ENCODE results near the gene AMBRA1. TPM values are rescaled to one million over a fixed set of nuclear protein-coding genes. Genes with fewer than 3 reads are reported as not detected.

Gene AMBRA1
- total RNA-seq, 1 donor from 2014 or later: 11.3 TPM

DNA sequence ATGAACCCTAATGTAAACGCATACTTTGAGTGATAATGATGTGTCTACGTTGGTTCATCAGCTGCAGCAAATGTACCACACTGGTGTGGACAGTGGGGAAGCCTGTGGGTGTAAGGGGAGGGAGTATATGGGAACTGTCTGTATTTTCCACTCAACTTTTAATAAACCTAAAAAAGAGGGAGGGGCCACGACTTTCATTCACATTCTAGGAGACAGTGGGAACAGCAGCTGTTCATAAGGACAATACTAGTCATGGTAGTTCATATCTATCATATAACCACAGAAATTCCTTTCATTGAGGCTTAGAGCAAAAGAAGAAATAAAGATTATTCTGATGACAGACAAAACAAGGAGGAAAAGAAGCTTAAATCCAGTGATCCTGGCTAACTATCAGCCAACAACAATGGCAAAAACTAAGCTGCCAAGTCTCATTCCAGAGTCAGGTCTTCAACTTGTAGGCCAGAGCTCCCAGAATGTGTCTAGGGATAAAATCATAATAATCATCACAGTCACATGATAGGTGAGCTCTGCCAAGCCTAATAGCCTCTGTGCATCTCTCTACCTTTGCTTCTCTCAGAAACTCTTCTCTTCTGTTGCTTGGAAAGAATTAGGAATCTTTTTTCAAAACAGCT, 142.9 kb downstream of the AMBRA1 start:
- no peaks in the 10 kb centered on the region for H3K36me3 ChIP-seq (ENCODE audit: control insufficient read depth, insufficient read depth, low read length)
- DNase-seq (ENCODE audit: low read depth): no peak
- no peak overlapping the region for H3K4me3 ChIP-seq (ENCODE audit: low read depth, low read length)
- no peaks in the 10 kb centered on the region for H3K27me3 ChIP-seq (ENCODE audit: control insufficient read depth, insufficient read depth, low read length)
- TF ChIP-seq, protein P1, sequence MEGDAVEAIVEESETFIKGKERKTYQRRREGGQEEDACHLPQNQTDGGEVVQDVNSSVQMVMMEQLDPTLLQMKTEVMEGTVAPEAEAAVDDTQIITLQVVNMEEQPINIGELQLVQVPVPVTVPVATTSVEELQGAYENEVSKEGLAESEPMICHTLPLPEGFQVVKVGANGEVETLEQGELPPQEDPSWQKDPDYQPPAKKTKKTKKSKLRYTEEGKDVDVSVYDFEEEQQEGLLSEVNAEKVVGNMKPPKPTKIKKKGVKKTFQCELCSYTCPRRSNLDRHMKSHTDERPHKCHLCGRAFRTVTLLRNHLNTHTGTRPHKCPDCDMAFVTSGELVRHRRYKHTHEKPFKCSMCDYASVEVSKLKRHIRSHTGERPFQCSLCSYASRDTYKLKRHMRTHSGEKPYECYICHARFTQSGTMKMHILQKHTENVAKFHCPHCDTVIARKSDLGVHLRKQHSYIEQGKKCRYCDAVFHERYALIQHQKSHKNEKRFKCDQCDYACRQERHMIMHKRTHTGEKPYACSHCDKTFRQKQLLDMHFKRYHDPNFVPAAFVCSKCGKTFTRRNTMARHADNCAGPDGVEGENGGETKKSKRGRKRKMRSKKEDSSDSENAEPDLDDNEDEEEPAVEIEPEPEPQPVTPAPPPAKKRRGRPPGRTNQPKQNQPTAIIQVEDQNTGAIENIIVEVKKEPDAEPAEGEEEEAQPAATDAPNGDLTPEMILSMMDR (IDR thresholded peaks at IDR 0.05; ENCODE audit: insufficient read depth, low read length, severe bottlenecking): no peak
- no peak for FAIRE-seq

DNA sequence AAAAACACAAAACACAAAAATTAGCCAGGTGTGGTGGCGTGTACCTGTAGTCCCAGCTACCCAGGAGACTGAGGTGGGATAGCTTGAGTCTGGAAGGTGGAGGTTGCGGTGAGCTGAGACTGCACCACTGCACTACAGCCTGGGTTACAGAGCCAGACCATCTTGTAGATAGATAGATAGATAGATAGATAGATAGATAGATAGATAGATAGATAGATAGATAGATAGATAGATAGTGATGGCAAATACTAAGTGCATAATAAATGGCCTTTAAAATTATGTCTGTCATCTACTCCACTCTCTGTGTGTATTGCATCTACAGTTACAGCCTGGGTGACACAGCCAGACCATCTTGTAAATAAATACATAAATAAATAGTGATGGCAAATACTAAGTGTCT, 146.3 kb downstream of the AMBRA1 start:
- TF ChIP-seq, protein P1 (IDR thresholded peaks at IDR 0.05; ENCODE audit: insufficient read depth, low read length, severe bottlenecking): no peak
- H3K27me3 ChIP-seq (ENCODE audit: control insufficient read depth, insufficient read depth, low read length): no peaks in the 10 kb centered on the region
- DNase-seq (ENCODE audit: low read depth) (no peak), FAIRE-seq (no peak)
- no peaks in the 10 kb centered on the region for H3K36me3 ChIP-seq (ENCODE audit: control insufficient read depth, insufficient read depth, low read length)
- no peak overlapping the region for H3K4me3 ChIP-seq (ENCODE audit: low read depth, low read length)

DNA sequence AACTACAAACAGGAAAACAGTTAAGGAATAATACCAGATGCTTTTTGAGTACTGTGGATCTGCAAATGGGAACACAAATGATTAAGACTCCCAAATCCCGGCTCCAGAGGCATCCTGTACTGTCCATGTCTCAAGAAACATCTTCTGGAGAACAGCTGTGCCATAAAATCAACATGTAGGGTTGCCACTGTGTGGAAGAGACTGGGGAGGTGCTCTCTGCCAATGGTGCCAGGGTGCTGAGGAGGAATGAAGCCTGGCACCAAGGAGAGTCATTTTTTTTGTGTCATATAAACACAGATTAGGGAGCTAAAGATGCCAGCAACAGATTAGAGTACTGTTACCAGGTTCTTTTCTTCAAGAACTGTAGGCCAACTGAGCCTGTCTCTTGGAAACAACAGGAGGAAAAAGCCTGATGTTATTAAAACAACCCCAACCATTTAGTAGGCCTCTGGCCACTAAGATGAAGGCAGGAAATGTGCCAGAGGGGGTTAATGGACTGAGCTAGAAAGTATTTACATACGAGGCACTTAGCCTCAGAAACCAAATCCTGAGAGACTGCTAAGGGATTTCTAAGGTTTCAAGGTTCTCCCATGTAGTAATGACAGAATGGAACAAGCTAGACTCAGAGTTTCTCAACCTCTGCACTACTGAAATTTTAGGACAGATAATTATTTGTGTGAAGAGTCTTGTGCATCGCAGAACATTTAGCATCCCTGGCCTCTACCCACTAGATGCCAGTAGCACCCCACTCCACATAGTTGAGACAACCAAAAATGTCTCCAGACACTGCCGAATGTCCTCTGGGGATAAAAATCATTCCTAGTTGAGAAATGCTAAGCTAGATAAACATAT, 147.7 kb downstream of the AMBRA1 start:
- Histone ChIP-seq H3K4me3 (ENCODE audit: low read depth, low read length) (no peak overlapping the region), H3K27me3 (ENCODE audit: control insufficient read depth, insufficient read depth, low read length) (no peaks in the 10 kb centered on the region), H3K36me3 (ENCODE audit: control insufficient read depth, insufficient read depth, low read length) (peaks cover 3% of the 10 kb centered on the region)
- no peak for DNase-seq (ENCODE audit: low read depth)
- FAIRE-seq: no peak
- TF ChIP-seq, protein P1 (IDR thresholded peaks at IDR 0.05; ENCODE audit: insufficient read depth, low read length, severe bottlenecking): no peak

DNA sequence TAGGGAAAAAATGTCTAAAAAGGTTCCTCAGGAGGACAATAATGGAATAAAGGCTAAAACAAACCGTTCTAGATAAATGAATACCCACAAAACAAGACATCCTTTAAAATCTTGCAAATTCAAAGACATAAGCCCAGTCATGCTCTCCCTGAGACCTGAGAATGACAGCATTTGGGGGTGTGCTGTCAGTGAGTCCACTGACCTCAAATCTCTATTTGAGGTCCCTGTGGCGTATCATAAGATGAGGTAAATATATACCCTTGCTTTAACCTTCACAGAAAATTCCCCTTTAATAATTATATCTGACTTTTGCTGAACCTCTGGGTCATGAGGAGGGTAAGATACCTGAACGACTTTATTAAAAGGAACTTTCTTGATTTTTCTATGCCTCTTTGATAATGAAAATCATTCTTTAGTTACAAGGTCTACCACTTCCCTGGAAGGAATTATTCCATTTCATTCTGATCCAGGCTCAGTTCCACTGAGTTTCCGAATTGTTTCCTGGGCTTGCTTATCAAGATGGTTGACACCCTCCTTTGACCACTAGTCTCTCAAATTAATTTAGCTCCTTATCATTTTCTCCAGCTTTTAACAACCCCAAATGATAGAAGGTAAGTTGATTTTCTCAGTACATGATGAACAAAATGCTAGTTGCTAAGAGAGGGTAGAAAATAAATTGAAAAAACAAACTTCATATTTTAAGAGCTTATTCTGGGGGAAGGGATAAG, 148.5 kb downstream of the AMBRA1 start:
- Histone ChIP-seq H3K36me3 (ENCODE audit: control insufficient read depth, insufficient read depth, low read length) (peaks cover 3% of the 10 kb centered on the region), H3K4me3 (ENCODE audit: low read depth, low read length) (no peak overlapping the region), H3K27me3 (ENCODE audit: control insufficient read depth, insufficient read depth, low read length) (no peaks in the 10 kb centered on the region)
- DNase-seq (ENCODE audit: low read depth) (no peak), FAIRE-seq (no peak)
- TF ChIP-seq, protein P1 (IDR thresholded peaks at IDR 0.05; ENCODE audit: insufficient read depth, low read length, severe bottlenecking): no peak

DNA sequence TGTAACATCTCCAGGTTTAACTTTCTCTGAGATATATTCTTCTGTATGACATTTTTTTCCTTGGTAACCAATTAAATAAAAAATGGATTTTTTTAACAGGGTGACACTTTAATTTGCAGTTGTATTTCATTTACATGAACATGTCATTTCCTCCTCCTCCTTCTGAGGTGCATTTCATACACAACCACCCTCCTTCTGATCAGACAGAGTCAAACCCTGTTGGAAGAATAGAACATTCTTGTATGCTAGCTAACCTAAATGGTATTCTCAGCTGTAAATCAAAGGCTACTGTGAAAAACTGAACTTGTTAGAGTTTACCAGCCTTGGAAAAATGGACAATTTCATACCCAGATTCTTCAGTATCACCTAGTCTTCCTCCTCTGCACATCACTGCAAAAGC, 149.5 kb downstream of the AMBRA1 start:
- TF ChIP-seq, protein P1 (IDR thresholded peaks at IDR 0.05; ENCODE audit: insufficient read depth, low read length, severe bottlenecking): no peak
- no peaks in the 10 kb centered on the region for H3K27me3 ChIP-seq (ENCODE audit: control insufficient read depth, insufficient read depth, low read length)
- no peak for DNase-seq (ENCODE audit: low read depth)
- H3K4me3 ChIP-seq (ENCODE audit: low read depth, low read length): no peak overlapping the region
- H3K36me3 ChIP-seq (ENCODE audit: control insufficient read depth, insufficient read depth, low read length): peaks cover 3% of the 10 kb centered on the region
- no peak for FAIRE-seq
